DMS114 treated with DMSO at 0.1 percent for 48 hours (cell line): ENCODE measurements around the gene FOXK2.

Experiments used
- DNase-seq: peaks from one replicate; lab custom pipeline; 2025; ENCODE audit not compliant: unreplicated experiment; lab: John Stamatoyannopoulos, UW

FOXK2 gene

GRCh38 chr17:82602986-82603710 is 83.6 kb downstream of the FOXK2 start:
- DNase-seq = no peak

GRCh38 chr17:82603981-82604448 is 84.5 kb downstream of the FOXK2 start:
- no peak for DNase-seq

DNA sequence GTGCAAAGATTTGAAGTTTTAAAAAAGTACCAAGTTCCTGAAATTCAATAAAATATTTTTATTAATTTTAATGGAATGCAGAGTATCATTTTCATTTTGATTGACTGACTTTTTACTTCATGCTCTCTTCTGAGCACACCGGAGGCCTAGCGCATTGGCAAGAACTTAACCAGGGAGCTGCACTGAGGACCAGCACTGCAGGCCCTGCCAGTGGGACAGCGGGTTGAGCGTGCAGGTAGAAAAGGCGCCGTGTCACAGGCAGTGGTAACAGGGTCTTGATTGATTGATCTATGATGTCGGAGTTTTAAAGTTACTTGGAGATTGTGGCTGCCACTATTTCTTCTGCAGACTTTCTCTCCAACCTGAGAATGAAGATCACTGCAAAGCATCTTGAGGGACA is 85.0 kb downstream of the FOXK2 start:
- DNase-seq = no peak

- no peak for DNase-seq
Measured at GRCh38 chr17:82605939-82606600, 86.5 kb downstream of the FOXK2 start.

DNA sequence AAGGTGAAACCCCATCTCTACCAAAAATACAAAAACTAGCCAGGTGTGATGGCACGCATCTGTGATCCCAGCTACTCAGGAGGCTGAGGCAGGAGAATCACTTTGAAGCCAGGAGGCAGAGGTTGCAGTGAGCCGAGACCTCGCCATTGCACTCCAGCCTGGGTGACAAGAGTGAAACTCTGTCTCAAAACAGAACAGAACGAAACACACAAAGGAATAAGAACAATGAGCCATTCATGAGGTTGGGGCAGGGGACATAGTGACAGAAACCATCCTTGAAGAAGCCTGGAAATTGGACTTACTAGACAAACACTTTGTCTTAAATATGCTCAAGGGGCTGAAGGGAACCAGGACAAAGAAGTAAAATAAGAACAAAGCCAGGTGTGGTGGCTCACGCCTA is 89.3 kb downstream of the FOXK2 start:
- no peak for DNase-seq

GRCh38 chr17:82609655-82610054 is 90.1 kb downstream of the FOXK2 start:
- no peak for DNase-seq

GRCh38 chr17:82611140-82612058 is 91.9 kb downstream of the FOXK2 start:
- DNase-seq = no peak

DNA sequence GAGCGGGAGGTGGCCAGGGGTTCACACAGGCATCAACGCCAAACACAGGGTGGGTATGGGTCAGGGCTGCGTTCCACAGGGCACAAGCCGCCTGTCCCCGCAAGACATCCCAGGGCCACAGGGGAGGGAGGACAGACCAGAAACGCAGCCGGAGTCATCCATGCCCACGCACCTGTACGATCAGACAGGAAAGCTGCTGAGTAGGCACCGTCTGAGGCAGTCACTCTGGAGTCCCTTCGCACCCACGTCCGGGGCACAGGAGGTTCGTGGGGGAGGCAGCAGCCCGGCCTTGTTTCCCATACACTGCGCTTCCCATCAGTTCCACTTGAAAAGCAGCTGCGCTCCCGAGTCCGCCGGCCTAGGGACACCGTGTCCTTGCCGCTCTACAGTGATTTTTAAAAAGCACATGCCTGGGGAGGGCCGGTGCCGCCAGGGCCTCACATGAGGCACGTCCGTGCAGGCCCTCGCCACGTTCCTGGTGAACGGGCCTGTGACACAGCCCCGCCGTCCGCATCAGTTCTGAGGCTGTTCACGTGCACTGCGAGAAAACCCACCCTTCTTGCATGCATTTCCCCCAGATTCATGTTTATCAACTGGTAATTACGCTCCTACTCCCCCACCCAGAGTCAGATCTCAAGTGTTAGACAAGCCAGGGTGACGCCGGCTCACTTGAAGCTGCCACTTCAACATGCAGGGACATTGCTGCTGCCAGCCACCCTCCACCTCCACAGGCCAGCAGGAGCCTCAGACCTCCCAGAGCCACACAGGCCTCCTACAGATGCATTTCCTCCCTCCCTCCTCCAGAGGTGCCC is 94.0 kb downstream of the FOXK2 start:
- DNase-seq = no peak

- DNase-seq = no peak
Measured at GRCh38 chr17:82614095-82614631, 94.6 kb downstream of the FOXK2 start.

DNA sequence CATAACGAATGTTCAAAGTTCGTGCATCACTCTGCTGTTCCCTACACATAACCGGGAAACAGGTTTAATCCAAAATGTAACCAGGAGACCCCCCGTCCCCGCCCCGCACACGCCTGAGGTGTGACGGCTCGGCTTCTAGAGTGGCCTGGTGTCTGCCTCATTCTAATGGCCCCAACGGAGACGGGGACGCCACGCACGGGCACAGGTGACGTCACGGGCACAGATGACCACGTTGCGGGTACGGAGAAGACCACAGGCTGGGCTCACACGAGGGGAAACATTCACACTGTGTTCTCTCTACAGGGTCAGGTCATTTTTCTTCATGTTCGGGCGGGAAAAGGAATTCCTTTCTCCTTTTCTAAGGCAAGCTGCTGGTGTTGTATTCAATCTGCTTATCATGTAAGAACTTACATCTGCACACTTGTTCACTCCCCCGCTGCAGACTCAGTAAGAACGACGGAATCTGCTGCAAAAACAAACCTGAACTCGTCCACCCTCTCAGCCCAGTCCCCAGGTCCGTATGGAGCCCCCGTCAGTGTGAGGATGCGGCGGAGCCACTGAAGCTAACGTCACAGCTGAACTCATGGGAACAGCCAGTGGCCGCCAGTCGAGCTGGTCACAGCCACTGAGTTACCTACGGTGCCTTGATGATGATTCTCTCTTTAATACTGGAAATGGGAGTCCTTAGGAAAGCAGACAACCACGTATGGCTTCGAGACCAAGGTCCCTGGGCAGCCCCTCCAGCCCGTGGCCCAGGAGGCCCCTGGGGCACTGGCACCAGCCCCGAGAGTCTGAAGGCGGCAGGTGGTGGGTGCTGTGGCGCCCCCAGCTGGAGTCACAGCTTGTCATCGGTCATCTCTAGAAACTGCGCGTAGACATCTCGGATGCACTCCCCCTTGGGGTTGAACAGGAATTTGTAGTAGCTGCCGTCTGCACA is 95.8 kb downstream of the FOXK2 start:
- DNase-seq = no peak

DNA sequence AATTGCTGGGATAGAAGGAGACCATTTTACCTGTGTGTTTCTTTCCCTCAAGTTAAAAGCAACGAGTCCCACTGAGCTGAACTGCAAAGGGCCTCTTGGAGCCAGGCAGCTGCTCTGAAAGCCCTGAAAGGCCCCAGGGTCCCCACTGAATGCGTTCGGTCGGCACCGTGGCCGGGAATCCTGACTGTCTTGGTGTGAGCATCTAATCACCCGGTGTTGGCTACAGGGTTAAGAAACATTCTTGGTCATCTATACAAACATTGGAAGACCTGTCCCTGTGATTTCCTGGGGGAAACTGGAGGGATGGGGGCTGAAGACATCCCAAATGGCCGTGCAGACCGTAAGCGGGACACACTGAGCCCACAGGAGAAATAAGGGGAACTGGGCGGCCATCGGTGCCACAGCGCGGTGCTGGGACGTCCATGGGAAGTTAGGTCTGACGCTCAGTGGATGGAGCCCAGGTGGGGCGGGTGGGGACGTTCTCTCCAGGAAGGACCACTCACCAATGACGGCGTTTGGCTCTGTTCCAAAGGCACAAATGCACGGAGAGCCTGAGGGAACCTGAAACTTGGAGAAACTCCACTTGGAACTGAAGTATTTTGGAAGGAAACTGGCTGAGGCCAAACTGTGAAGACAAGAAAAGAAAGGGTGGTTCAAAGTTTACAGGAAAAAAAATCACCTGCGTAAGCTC is 96.6 kb downstream of the FOXK2 start:
- no peak for DNase-seq

DNA sequence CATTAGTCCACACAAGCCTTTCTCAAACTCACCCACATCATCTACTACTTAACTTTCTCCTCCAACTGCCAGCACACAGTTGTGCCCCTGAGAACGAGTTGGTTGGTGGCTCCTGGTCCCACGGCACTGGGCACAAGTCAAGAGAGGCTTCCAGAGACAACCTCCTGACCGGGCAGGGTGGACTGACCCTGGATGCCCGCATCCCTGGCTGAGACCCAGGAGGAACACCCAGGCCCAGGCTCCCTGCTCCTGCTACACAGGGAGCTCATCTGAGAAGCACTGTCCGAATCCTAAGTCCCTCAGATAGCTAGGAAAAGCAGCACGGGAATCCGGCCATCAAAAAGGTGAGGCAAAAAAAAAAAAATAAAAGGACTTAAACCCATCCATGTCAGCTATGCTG is 99.7 kb downstream of the FOXK2 start:
- no peak for DNase-seq

- DNase-seq = no peak
Measured at GRCh38 chr17:82619641-82620040, 100.1 kb downstream of the FOXK2 start.

DNA sequence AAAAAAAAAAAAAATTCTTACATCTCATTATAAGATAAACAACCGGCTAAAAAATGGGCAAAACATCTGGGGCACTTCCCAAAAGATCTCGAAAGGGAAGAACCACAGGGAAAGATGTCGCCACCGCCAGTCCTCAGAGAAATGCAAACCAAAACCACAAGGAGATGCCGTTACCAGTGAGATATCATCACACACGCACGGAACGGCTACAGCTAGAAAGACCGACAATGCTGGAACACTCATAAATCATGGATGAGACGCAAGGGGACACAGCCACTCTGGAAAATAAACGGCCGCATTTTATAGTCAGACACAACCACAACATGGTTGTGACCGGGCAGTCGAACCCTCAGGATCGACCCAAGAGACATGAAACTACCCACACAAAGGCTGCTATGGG is 104.2 kb downstream of the FOXK2 start:
- DNase-seq = no peak

DNA sequence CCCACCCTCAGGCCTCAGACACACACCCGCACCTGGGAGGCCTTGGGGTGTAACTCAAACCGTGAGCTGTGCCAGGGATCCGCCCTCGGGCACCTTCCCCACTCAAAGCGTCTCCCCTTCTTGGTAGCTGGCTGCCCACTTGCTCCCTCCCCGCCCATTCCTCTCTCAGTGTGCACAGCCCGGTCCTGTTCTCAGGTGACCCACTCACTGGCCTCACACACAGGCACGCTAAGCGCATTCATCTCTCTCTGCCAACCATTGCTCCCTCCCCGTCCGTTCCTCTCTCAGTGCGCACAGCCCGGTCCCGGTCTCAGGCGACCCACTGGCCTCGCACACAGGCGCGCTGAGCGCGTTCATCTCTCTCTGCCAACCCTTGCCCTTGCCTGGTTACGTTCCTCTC is 107.9 kb downstream of the FOXK2 start:
- DNase-seq = no peak

DNA sequence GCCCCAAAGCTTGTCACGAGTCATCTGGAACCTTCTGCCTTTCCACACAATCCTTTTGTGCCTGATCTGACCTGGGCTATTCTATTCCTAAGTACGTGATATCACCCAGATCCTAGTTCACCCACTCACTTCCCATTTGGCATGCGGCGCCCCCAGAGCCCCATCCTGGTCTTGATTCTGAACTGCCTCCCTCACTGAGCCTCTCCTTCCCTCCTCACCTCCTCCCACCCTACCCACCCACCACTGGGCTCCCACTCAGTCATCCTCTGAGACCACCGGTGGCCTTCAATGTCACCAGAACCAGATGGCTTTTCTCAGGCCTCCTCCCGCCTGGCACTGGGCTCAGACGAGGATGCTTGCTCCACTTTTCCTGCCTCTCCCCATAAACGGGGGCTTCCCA is 110.2 kb downstream of the FOXK2 start:
- DNase-seq = no peak

- no peak for DNase-seq
Measured at GRCh38 chr17:82630212-82630611, 110.7 kb downstream of the FOXK2 start.

- no peak for DNase-seq
Measured at GRCh38 chr17:82631544-82631943, 112.0 kb downstream of the FOXK2 start.

DNA sequence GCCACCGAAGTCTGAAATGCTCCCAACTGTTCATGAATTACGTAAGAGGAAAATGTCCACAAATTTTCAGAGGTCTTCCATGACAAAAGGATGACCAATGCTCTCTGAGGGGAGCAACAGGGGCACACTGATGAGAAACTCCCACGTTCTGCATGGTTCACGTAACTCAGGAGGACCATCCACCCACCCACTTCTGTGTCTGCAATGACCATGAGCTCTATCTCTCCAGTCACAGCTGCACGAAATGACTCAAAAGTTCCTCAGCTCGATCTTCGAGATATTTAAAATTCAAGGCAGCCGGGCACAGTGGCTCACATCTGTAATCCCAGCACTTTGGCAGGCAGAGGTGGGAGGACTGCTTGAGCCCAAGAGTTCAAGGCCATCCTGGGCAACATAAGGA is 112.9 kb downstream of the FOXK2 start:
- no peak for DNase-seq
